HepG2 (cell line): ENCODE results near the gene CGGBP1. TPM values are rescaled to one million over a fixed set of nuclear protein-coding genes. Genes with fewer than 3 reads are reported as not detected.

Experiments
- ATAC-seq: fragments of 200-7000 bp; cut with Tn5 transposase; 3 replicates; pipeline ENCODE4 v1.9.1; 2020; ENCODE audit warnings: mild to moderate bottlenecking, moderate library complexity
- BruUV-seq: library from RNA; stranded (reverse); fragments of 400-500 nt; replicated peaks from 2 replicates; lab custom pipeline; 2021; lab: Mats Ljungman, UMichigan
- CTCF ChIA-PET: fragments of 300-600 bp; formaldehyde crosslinking; extraction: SDS; loops from one replicate; lab custom pipeline; 2021; ENCODE audit warnings: low total read pairs, inconsistent platforms, low intra/inter-chr PET ratio; lab: Yijun Ruan, JAX
- POLR2A ChIA-PET: fragments of 350-600 bp; sonication (Branson Sonifier 250); formaldehyde crosslinking; loops from one replicate; lab custom pipeline; 2020; ENCODE audit warnings: antibody characterized with exemption, inconsistent platforms; lab: Yijun Ruan, JAX
- DNase-seq: peaks from one replicate; pipeline ENCODE4 v3.0.0-alpha.2; 2015; ENCODE audit warnings: low spot score
- FAIRE-seq: peaks from 3 replicates; lab custom pipeline; 2011; peaks lifted over from hg19 to GRCh38; lab: Jason Lieb, UNC
- H2AFZ ChIP-seq: one replicate; pipeline ENCODE4 v1.6.1; 2011; ENCODE audit warnings: low read length, inconsistent platforms
- H3K27ac ChIP-seq: fragments of 300-600 bp; 3 replicates; pipeline ENCODE4 v1.8.0; 2011; ENCODE audit warnings: mixed run types, mild to moderate bottlenecking, mixed read lengths, low read length, inconsistent platforms; ENCODE audit not compliant: insufficient read depth; ENCODE audit errors: extremely low read length
- H3K27me3 ChIP-seq, 2 experiments: fragments of 200-600 bp in 1 of 2; 2 replicates in 1 of 2; 3 replicates in 1 of 2; pipeline versions ENCODE4 v1.6.0 to v1.8.0; 2011; ENCODE audit warnings: low read length in 2 of 2, mild to moderate bottlenecking in 2 of 2, moderate library complexity in 2 of 2, inconsistent platforms in 1 of 2; ENCODE audit not compliant: insufficient read depth in 2 of 2, control insufficient read depth in 1 of 2
- H3K36me3 ChIP-seq, 2 experiments: fragments of 200-600 bp in 1 of 2; replicated peaks in 1 of 2; 2 replicates in 1 of 2; 3 replicates in 1 of 2; pipeline versions ENCODE4 v1.5.1 to v1.8.0; 2011; ENCODE audit warnings: low read length in 2 of 2, inconsistent platforms in 1 of 2; ENCODE audit not compliant: insufficient read depth in 2 of 2, control insufficient read depth in 1 of 2
- H3K4me1 ChIP-seq: 2 replicates; pipeline ENCODE4 v1.5.1; 2012; ENCODE audit warnings: low read length, inconsistent platforms; ENCODE audit not compliant: insufficient read depth
- H3K4me2 ChIP-seq: 2 replicates; pipeline ENCODE4 v1.6.0; 2011; ENCODE audit warnings: low read depth, low read length, inconsistent platforms
- H3K4me3 ChIP-seq, 3 experiments: fragments of 200-600 bp in 1 of 3; sonication (generic), shearing (Covaris generic) in 1 of 3; replicated peaks in 1 of 3; 2 replicates each; pipeline ENCODE4 v1.5.1; 2011 to 2016; ENCODE audit warnings: low read length in 3 of 3, inconsistent platforms in 2 of 3, low read depth in 2 of 3, mild to moderate bottlenecking in 2 of 3, control low read depth in 1 of 3, mixed read lengths in 1 of 3; ENCODE audit not compliant: insufficient read depth in 1 of 3
- H3K79me2 ChIP-seq: one replicate; pipeline ENCODE4 v1.6.1; 2011; ENCODE audit warnings: low read length, inconsistent platforms; ENCODE audit not compliant: insufficient read depth
- H3K9ac ChIP-seq: 2 replicates; pipeline ENCODE4 v1.6.0; 2011; ENCODE audit warnings: mild to moderate bottlenecking, low read depth, low read length, inconsistent platforms; ENCODE audit not compliant: insufficient read depth
- H3K9me3 ChIP-seq: 2 replicates; pipeline ENCODE4 v1.5.1; 2012; ENCODE audit warnings: mild to moderate bottlenecking, low read length
- H4K20me1 ChIP-seq: 2 replicates; pipeline ENCODE4 v1.6.0; 2011; ENCODE audit warnings: inconsistent platforms, mild to moderate bottlenecking, low read length, moderate library complexity; ENCODE audit not compliant: insufficient read depth
- AGO2 ChIP-seq: fragments of 200-400 bp; formaldehyde crosslinking; optimal IDR thresholded peaks from 2 replicates; pipeline ENCODE3; 2017; ENCODE audit warnings: mild to moderate bottlenecking, low read depth, low read length, moderate library complexity
- CEBPB ChIP-seq: IDR thresholded peaks from 2 replicates; pipeline ENCODE4 v1.6.1; 2011; ENCODE audit warnings: low read depth, low read length, improper control_type of control experiment, borderline replicate concordance
- KDM1A ChIP-seq: IDR thresholded peaks from 2 replicates; pipeline ENCODE4 v1.6.1; 2016; ENCODE audit warnings: missing compliant biosample characterization
- NCOA1 ChIP-seq: sonication (generic); formaldehyde crosslinking; IDR thresholded peaks from 2 replicates; pipeline ENCODE4 v1.9.0; 2021; ENCODE audit warnings: missing genetic modification reagents
- XBP1 ChIP-seq: sonication (generic); formaldehyde crosslinking; IDR thresholded peaks from 2 replicates; pipeline ENCODE4 v1.5.0; 2020; ENCODE audit warnings: missing genetic modification reagents
- ZNF292 ChIP-seq: sonication (generic); formaldehyde crosslinking; IDR thresholded peaks from 2 replicates; pipeline ENCODE4 v1.8.1; 2022; ENCODE audit warnings: mild to moderate bottlenecking, low read depth, missing genetic modification reagents, borderline replicate concordance
- ZNF547 ChIP-seq: sonication (generic); formaldehyde crosslinking; IDR thresholded peaks from 2 replicates; pipeline ENCODE4 v1.5.1; 2020; ENCODE audit warnings: mild to moderate bottlenecking, missing genetic modification reagents
- WGBS: methylation state at CpG from one replicate; pipeline ENCODE4 v1.1.6; 2017; ENCODE audit warnings: low lambda C conversion rate; 5-methylcytosine and 5-hydroxymethylcytosine counted together
- in situ Hi-C: cut with HindIII; loops from 2 replicates; pipeline ENCODE4 v1.10.0; 2017; ENCODE audit warnings: low pct_unique_long_range_greater_than_20kb; ENCODE audit not compliant: extremely low pct_ligation_motif_present
- intact Hi-C: fragments of 100-400 bp; cut with micrococcal nuclease; formaldehyde crosslinking; loops from one replicate; pipeline ENCODE4 v1.10.0; 2022; ENCODE audit not compliant: unreplicated experiment
- polyA plus RNA-seq, 8 experiments: library from polyadenylated mRNA; depleted of rRNA in 3 of 8; stranded (reverse) in 7 of 8; unstranded in 1 of 8; fragments of >200 nt; fragmentation: Illumina TruSeq in 4 of 8; extraction: Trizol in 4 of 8; gene quantifications; 2 replicates each; pipeline versions ENCODE4 v1.2.1 to v1.2.3, GENCODE V29; 2011 to 2016; ENCODE audit warnings: low read depth in 4 of 8, missing spikeins in 1 of 8, mixed read lengths in 1 of 8; ENCODE audit not compliant: insufficient read depth in 1 of 8
- total RNA-seq, 5 experiments: library from RNA; depleted of rRNA; stranded (reverse); fragments of >200 nt; fragmentation: Illumina TruSeq; extraction: Trizol; gene quantifications; 2 replicates each; pipeline ENCODE4 v1.2.3, GENCODE V29; 2016; ENCODE audit warnings: low read depth in 1 of 5

The CGGBP1 gene
- total and polyA plus RNA-seq, 2 of the 13 experiments (the other 11 are each of a cell fraction or from before 2014, with no cell fraction given): 38.9 to 47.0 TPM

DNA sequence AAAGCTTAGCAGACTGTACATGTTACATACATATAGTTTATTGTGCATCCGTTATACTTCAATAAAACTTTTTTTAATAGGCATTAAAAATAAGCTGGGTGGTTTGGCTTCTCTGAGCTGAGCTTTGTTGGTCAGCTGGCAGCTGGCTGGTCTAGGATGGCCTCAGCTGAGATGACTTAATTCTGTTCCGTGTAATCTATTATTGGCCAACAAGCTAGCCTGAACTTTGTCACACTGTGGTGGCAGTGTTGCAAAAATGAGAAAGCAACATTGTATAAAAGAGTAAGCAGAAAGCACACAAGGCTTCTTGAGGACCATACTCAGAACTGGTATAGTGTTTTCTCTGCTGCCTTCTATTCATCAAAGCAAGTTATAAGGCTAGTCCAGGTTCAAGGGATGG, 45.2 kb downstream of the CGGBP1 start:
- WGBS: 4% methylated on average over 2 of the region's 2 CpGs
- no peak overlapping the region for H3K4me3 ChIP-seq
- DNase-seq (no peak), ATAC-seq (peak; percentile 52; the same call in 2 of the 3 replicates), FAIRE-seq (no peak)
- H3K79me2 ChIP-seq: no peaks in the 10 kb centered on the region
- H2AFZ ChIP-seq: no peak overlapping the region
- intact Hi-C loops: no loop called here
- no peaks in the 10 kb centered on the region for H4K20me1 ChIP-seq
- no peak overlapping the region for H3K27ac ChIP-seq
- POLR2A ChIA-PET: no interaction called here
- no peaks in the 10 kb centered on the region for H3K4me1 ChIP-seq
- no peak for TF ChIP-seq NCOA1 (CRISPR knock-in tag)
- TF ChIP-seq CEBPB: peak; percentile 32; the same call in 1 of the 2 replicates
- TF ChIP-seq, all 625 proteins: peak for 1
- Histone ChIP-seq H3K9ac (no peak overlapping the region), H3K36me3 (no peaks in the 10 kb centered on the region), H3K27me3 (no peaks in the 10 kb centered on the region), H3K4me2 (no peak overlapping the region), H3K9me3 (no peaks in the 10 kb centered on the region)
- no TSS peak for BruUV-seq
- CTCF ChIA-PET: no interaction called here
- in situ Hi-C loops: loop anchor here (25.0 kb wide), 1 partner anchor 701 kb away; no protein-coding TSS in a partner anchor

DNA sequence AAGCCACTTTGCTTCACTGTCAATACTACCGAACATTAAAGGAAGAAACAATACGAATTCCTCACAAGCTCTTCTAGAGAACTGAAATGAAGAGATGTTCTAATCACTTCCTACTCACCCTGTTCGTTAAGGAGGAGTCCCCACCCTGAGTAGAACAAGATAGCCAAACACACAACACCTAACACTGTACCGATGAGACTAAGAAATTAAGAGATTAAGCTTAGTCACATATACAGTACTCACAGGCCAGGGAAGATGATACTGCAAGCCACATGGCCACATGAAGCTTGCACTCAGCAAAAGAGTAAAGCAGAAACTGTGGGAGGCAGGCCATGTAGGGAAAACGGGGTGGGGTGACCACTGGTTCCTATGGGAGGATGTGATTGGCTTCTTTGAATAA, 48.0 kb downstream of the CGGBP1 start:
- no peaks in the 10 kb centered on the region for H4K20me1 ChIP-seq
- ATAC-seq (no peak), FAIRE-seq (no peak), DNase-seq (no peak)
- no peaks in the 10 kb centered on the region for H3K4me1 ChIP-seq
- CTCF ChIA-PET: no interaction called here
- no peaks in the 10 kb centered on the region for H3K36me3 ChIP-seq
- H3K4me2 ChIP-seq: no peak overlapping the region
- H3K27ac ChIP-seq: no peak overlapping the region
- no peak overlapping the region for H3K4me3 ChIP-seq
- intact Hi-C loops (no loop called here), in situ Hi-C loops (loop anchor here (25.0 kb wide), 1 partner anchor 699 kb away; no protein-coding TSS in a partner anchor)
- TF ChIP-seq KDM1A (CRISPR knock-in tag) (no peak), AGO2 (no peak), XBP1 (CRISPR knock-in tag) (no peak), ZNF547 (CRISPR knock-in tag) (no peak), ZNF292 (CRISPR knock-in tag) (no peak)
- 21% methylated on average over 5 of the region's 5 CpGs for WGBS
- POLR2A ChIA-PET: no interaction called here
- BruUV-seq: no TSS peak
- H3K27me3 ChIP-seq: no peaks in the 10 kb centered on the region
- H2AFZ ChIP-seq: no peak overlapping the region
- no peaks in the 10 kb centered on the region for H3K79me2 ChIP-seq
- H3K9ac ChIP-seq: no peak overlapping the region
- no peaks in the 10 kb centered on the region for H3K9me3 ChIP-seq
